H9 (cell line): ENCODE measurements around the gene CSRP1. TPM values are rescaled to one million over a fixed set of nuclear protein-coding genes. Genes with fewer than 3 reads are reported as not detected.

Experiments used
- DNase-seq: peaks from one replicate; pipeline ENCODE4 v3.0.0-alpha.2; 2017
- H2AFZ ChIP-seq: one replicate; pipeline ENCODE4 v1.6.1; 2013; ENCODE audit warnings: mild to moderate bottlenecking, low read length, control low read depth, moderate library complexity
- H2AK5ac ChIP-seq: 2 replicates; pipeline ENCODE4 v1.6.1; 2013; ENCODE audit warnings: low read length, control low read depth, mixed read lengths; ENCODE audit not compliant: insufficient read length
- H2BK120ac ChIP-seq: one replicate; pipeline ENCODE4 v1.6.1; 2013; ENCODE audit warnings: low read depth, mild to moderate bottlenecking, low read length, control low read depth, inconsistent platforms; ENCODE audit not compliant: poor library complexity, severe bottlenecking
- H2BK12ac ChIP-seq: 2 replicates; pipeline ENCODE4 v1.6.1; 2013; ENCODE audit warnings: low read length, control low read depth, mixed read lengths, low read depth; ENCODE audit not compliant: insufficient read length
- H2BK15ac ChIP-seq: 2 replicates; pipeline ENCODE4 v1.6.1; 2013; ENCODE audit warnings: low read depth, low read length, control low read depth
- H2BK20ac ChIP-seq: one replicate; pipeline ENCODE4 v1.6.1; 2013; ENCODE audit warnings: low read depth, mild to moderate bottlenecking, low read length, control low read depth, inconsistent platforms; ENCODE audit not compliant: poor library complexity, severe bottlenecking
- H2BK5ac ChIP-seq: 2 replicates; pipeline ENCODE4 v1.6.1; 2013; ENCODE audit warnings: low read length, control low read depth, mixed read lengths; ENCODE audit not compliant: insufficient read length
- H3K14ac ChIP-seq: 2 replicates; pipeline ENCODE4 v1.6.1; 2013; ENCODE audit warnings: low read length, control low read depth; ENCODE audit not compliant: insufficient read depth
- H3K18ac ChIP-seq: 2 replicates; pipeline ENCODE4 v1.6.1; 2013; ENCODE audit warnings: low read depth, mild to moderate bottlenecking, mixed read lengths, low read length, control low read depth; ENCODE audit not compliant: insufficient read length
- H3K23ac ChIP-seq: 2 replicates; pipeline ENCODE4 v1.6.1; 2013; ENCODE audit warnings: low read length, control low read depth, mixed read lengths, low read depth; ENCODE audit not compliant: insufficient read length
- H3K23me2 ChIP-seq: 2 replicates; pipeline ENCODE4 v1.6.1; 2013; ENCODE audit warnings: low read depth, mild to moderate bottlenecking, mixed read lengths, low read length, control low read depth; ENCODE audit not compliant: insufficient read length, poor library complexity, severe bottlenecking
- H3K27ac ChIP-seq: 2 replicates; pipeline ENCODE4 v1.5.1; 2013; ENCODE audit warnings: low read length, control low read depth, mixed read lengths, low read depth; ENCODE audit not compliant: insufficient read length
- H3K27me3 ChIP-seq: 2 replicates; pipeline ENCODE4 v1.6.1; 2013; ENCODE audit warnings: low read length, control low read depth, inconsistent platforms; ENCODE audit not compliant: insufficient read depth
- H3K4ac ChIP-seq: 2 replicates; pipeline ENCODE4 v1.6.1; 2013; ENCODE audit warnings: low read depth, mild to moderate bottlenecking, control low read depth, inconsistent platforms, low read length, moderate library complexity
- H3K4me1 ChIP-seq: 2 replicates; pipeline ENCODE4 v1.6.1; 2013; ENCODE audit warnings: low read length, control low read depth, inconsistent platforms; ENCODE audit not compliant: insufficient read depth
- H3K4me2 ChIP-seq: 2 replicates; pipeline ENCODE4 v1.6.1; 2013; ENCODE audit warnings: low read length, control low read depth, mixed read lengths; ENCODE audit not compliant: insufficient read length, insufficient read depth
- H3K56ac ChIP-seq: 2 replicates; pipeline ENCODE4 v1.6.1; 2013; ENCODE audit warnings: low read depth, mild to moderate bottlenecking, mixed read lengths, low read length, control low read depth; ENCODE audit not compliant: insufficient read length
- H3K79me1 ChIP-seq: 2 replicates; pipeline ENCODE4 v1.6.1; 2013; ENCODE audit warnings: low read depth, mild to moderate bottlenecking, moderate library complexity, low read length, control low read depth, inconsistent platforms; ENCODE audit not compliant: insufficient read depth, poor library complexity, severe bottlenecking
- H3K79me2 ChIP-seq: 2 replicates; pipeline ENCODE4 v1.6.1; 2013; ENCODE audit warnings: low read length, control low read depth, inconsistent platforms; ENCODE audit not compliant: insufficient read depth
- H3K9ac ChIP-seq: 2 replicates; pipeline ENCODE4 v1.6.1; 2013; ENCODE audit warnings: low read length, control low read depth, mixed read lengths; ENCODE audit not compliant: insufficient read length; ENCODE audit errors: extremely low read depth
- H3K9me3 ChIP-seq: one replicate; pipeline ENCODE4 v1.6.1; 2013; ENCODE audit warnings: low read depth, low read length, inconsistent platforms; ENCODE audit not compliant: control insufficient read depth
- H3T11ph ChIP-seq: one replicate; pipeline ENCODE4 v1.6.1; 2013; ENCODE audit warnings: mild to moderate bottlenecking, low read length, control low read depth, inconsistent platforms
- H4K20me1 ChIP-seq: one replicate; pipeline ENCODE4 v1.6.1; 2013; ENCODE audit not compliant: control insufficient read depth, insufficient read length, insufficient read depth
- H4K5ac ChIP-seq: 2 replicates; pipeline ENCODE4 v1.6.1; 2013; ENCODE audit warnings: low read depth, mild to moderate bottlenecking, mixed read lengths, low read length, control low read depth; ENCODE audit not compliant: insufficient read length
- H4K8ac ChIP-seq: replicated peaks from 2 replicates; pipeline ENCODE4 v1.6.1; 2013; ENCODE audit warnings: low read length, control low read depth, mixed read lengths, low read depth; ENCODE audit not compliant: insufficient read length
- H4K91ac ChIP-seq: 2 replicates; pipeline ENCODE4 v1.6.1; 2013; ENCODE audit warnings: low read depth, mild to moderate bottlenecking, moderate library complexity, mixed read lengths, low read length, control low read depth; ENCODE audit not compliant: insufficient read length
- H3K27ac Mint-ChIP-seq, 3 experiments: 2 replicates in 2 of 3; 3 replicates in 1 of 3; pipeline ENCODE4 v1.8.0; 2020 to 2021; ENCODE audit warnings: mixed read lengths in 3 of 3, mild to moderate bottlenecking in 1 of 3, moderate library complexity in 1 of 3
- H3K27me3 Mint-ChIP-seq: 2 replicates; pipeline ENCODE4 v1.8.0; 2021; ENCODE audit warnings: low read depth, mild to moderate bottlenecking, moderate library complexity, mixed read lengths
- H3K36me3 Mint-ChIP-seq, 3 experiments: 2 replicates in 2 of 3; 3 replicates in 1 of 3; pipeline ENCODE4 v1.8.0; 2020 to 2021; ENCODE audit warnings: low read depth in 3 of 3, mixed read lengths in 3 of 3; ENCODE audit not compliant: insufficient read depth in 1 of 3
- H3K4me1 Mint-ChIP-seq, 2 experiments: 2 replicates each; pipeline ENCODE4 v1.8.0; 2020; ENCODE audit warnings: mixed read lengths in 2 of 2
- H3K4me3 Mint-ChIP-seq, 2 experiments: 2 replicates in 1 of 2; 3 replicates in 1 of 2; pipeline ENCODE4 v1.8.0; 2020 to 2021; ENCODE audit warnings: mild to moderate bottlenecking in 2 of 2, mixed read lengths in 2 of 2, moderate library complexity in 1 of 2
- H3K9me3 Mint-ChIP-seq, 2 experiments: 2 replicates in 1 of 2; 3 replicates in 1 of 2; pipeline ENCODE4 v1.8.0; 2020; ENCODE audit warnings: mild to moderate bottlenecking in 2 of 2, mixed read lengths in 2 of 2, moderate library complexity in 1 of 2
- CTCF ChIP-seq: fragments of 200-600 bp; sonication (generic); conservative IDR thresholded peaks from 3 replicates; pipeline ENCODE4 v1.8.0; 2021; ENCODE audit warnings: antibody characterized with exemption, mild to moderate bottlenecking
- WGBS: extraction: QIAGEN DNeasy Blood & Tissue Kit; methylation state at CpG from one replicate; pipeline ENCODE4 v1.1.7; 2013; ENCODE audit warnings: missing lambda C conversion rate, low lambda C conversion rate, mixed read lengths; ENCODE audit not compliant: insufficient read length; ENCODE audit errors: extremely low coverage; 5-methylcytosine and 5-hydroxymethylcytosine counted together
- total RNA-seq: library from RNA; stranded (reverse); gene quantifications from 2 replicates; pipeline ENCODE4 v1.2.1, GENCODE V29; 2021

Gene CSRP1
- total RNA-seq, 1 experiment from 2014 or later = 0.44 TPM

- H4K20me1 ChIP-seq = no peaks in the 10 kb centered on the region
- no peak overlapping the region for H3T11ph ChIP-seq
- no peak overlapping the region for H3K23ac ChIP-seq
- no peak overlapping the region for H4K91ac ChIP-seq
- H3K9me3 ChIP-seq = no peaks in the 10 kb centered on the region
- H3K27ac ChIP-seq = no peak overlapping the region
- no peak overlapping the region for H2BK12ac ChIP-seq
- H3K4me1 Mint-ChIP-seq = peaks cover 27 to 40% of the 10 kb centered on the region in 2 experiments
- no peak overlapping the region for H2AFZ ChIP-seq
- H4K5ac ChIP-seq = no peak overlapping the region
- DNase-seq = no peak
- no peak overlapping the region for H2BK120ac ChIP-seq
- no peak overlapping the region for H3K4ac ChIP-seq
- H3K27ac Mint-ChIP-seq = no peak overlapping the region
- H3K4me3 Mint-ChIP-seq = no peak overlapping the region
- H2AK5ac ChIP-seq = no peak overlapping the region
- no peak overlapping the region for H2BK20ac ChIP-seq
- no peak for TF ChIP-seq CTCF
- no peaks in the 10 kb centered on the region for H3K23me2 ChIP-seq
- peaks cover 3 to 5% of the 10 kb centered on the region in 2 experiments; a peak in 3 of 5 replicates for H3K9me3 Mint-ChIP-seq
- H3K4me1 ChIP-seq = peaks cover 6% of the 10 kb centered on the region
- peaks cover 0 to 4% (median 0%) of the 10 kb centered on the region in 3 experiments; a peak in 2 of 7 replicates for H3K36me3 Mint-ChIP-seq
- no peak overlapping the region for H2BK15ac ChIP-seq
- H3K27me3 Mint-ChIP-seq = no peaks in the 10 kb centered on the region; the same call in 1 of the 2 replicates
- H3K18ac ChIP-seq = no peak overlapping the region
- no peaks in the 10 kb centered on the region for H3K79me1 ChIP-seq
- H3K79me2 ChIP-seq = no peaks in the 10 kb centered on the region
- no CpG with 5 or more reads among the region's 8 CpGs for WGBS
- H3K9ac ChIP-seq = no peak overlapping the region
- H3K27me3 ChIP-seq = no peaks in the 10 kb centered on the region
- H2BK5ac ChIP-seq = no peak overlapping the region
- no peak overlapping the region for H3K56ac ChIP-seq
- no peak overlapping the region for H4K8ac ChIP-seq
- H3K4me2 ChIP-seq = no peak overlapping the region
- no peak overlapping the region for H3K14ac ChIP-seq
Measured at GRCh38 chr1:201496296-201496690, 10.6 kb downstream of the CSRP1 start.
